Ovary (tissue), 3 donors: ENCODE results near the gene RALBP1.

ENCODE experiments used
- EP300 ChIP-seq: sonication (generic); formaldehyde crosslinking; IDR thresholded peaks from one replicate; pipeline ENCODE4 v1.6.1; 2017; ENCODE audit warnings: antibody characterized with exemption
- TF ChIP-seq, protein P1 (sequence below), 3 donors: fragments of 450-650 bp in 2 of 3; fragments of 200-600 bp in 1 of 3; IDR thresholded peaks; one replicate each; pipeline versions ENCODE4 v1.5.1 to v1.8.0; 2016 to 2022; ENCODE audit warnings: antibody characterized with exemption in 3 of 3, mild to moderate bottlenecking in 1 of 3
- donor health status: DM: no; HTN: no; CAD: no.

DNA sequence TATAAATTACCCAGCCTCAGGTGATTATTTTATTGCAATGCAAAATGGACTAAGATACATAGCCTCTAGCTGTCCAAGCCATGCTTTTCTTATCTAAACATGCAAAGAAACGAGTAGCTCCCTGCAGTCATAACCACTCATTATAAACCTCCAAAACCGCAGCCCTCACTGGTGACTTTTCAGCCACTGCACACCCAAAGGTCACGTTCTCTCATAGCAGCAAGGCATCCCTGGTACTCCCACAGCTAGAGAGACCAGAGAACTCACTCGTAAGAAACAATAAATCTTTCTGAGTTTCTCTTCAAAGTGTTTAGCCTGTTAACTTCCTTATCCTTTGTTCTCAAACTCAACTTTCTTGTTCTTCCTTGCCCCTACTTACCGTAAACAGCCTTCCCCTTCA lies 28.5 kb upstream of the RALBP1 start:
- TF ChIP-seq, protein P1, sequence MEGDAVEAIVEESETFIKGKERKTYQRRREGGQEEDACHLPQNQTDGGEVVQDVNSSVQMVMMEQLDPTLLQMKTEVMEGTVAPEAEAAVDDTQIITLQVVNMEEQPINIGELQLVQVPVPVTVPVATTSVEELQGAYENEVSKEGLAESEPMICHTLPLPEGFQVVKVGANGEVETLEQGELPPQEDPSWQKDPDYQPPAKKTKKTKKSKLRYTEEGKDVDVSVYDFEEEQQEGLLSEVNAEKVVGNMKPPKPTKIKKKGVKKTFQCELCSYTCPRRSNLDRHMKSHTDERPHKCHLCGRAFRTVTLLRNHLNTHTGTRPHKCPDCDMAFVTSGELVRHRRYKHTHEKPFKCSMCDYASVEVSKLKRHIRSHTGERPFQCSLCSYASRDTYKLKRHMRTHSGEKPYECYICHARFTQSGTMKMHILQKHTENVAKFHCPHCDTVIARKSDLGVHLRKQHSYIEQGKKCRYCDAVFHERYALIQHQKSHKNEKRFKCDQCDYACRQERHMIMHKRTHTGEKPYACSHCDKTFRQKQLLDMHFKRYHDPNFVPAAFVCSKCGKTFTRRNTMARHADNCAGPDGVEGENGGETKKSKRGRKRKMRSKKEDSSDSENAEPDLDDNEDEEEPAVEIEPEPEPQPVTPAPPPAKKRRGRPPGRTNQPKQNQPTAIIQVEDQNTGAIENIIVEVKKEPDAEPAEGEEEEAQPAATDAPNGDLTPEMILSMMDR (IDR thresholded peaks at IDR 0.05): no peak
- TF ChIP-seq EP300: no peak
